Measurements from ENCODE around the gene DEPDC7. TPM values are rescaled to one million over a fixed set of nuclear protein-coding genes. Genes with fewer than 3 reads are reported as not detected.

DEPDC7 gene
- total and polyA plus RNA-seq, 2 of the 13 experiments (the other 11 are each of a cell fraction or from before 2014, with no cell fraction given): 17.3 to 33.3 TPM

DNA sequence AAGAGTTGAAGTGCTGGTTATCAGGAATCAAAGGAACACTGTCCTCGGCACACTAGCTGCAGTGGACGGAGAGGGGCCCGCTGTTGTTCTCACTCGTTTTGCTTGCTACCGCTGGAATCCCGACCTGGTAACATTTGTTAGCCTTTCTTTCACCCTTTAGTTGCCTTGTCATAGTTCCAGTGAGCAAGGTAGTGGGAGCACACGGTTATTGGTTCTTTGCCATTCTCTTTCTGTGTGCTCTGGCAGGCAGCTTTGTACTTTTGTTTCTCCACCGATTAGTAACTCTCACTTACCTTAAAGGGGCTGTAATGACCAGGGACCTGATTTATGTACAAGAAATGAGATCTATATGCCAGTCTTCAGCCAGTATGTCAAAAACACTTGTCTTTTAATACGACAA is 1.8 kb downstream of the DEPDC7 start (continued):
- TF ChIP-seq ZNF562 (CRISPR knock-in tag; IDR thresholded peaks at IDR 0.05; ENCODE audit: borderline replicate concordance) (no peak), ZFAT (CRISPR knock-in tag; conservative IDR thresholded peaks at IDR 0.05) (no peak), HDAC2 (CRISPR knock-in tag; IDR thresholded peaks at IDR 0.05) (0 out of 2 replicates have a peak, but pooled peaks have one; percentile 44), NFE2 (CRISPR knock-in tag; IDR thresholded peaks at IDR 0.05) (peak; percentile 53; the same call in 1 of the 2 replicates), ZNF777 (CRISPR knock-in tag; IDR thresholded peaks at IDR 0.05) (no peak), HCFC1 (IDR thresholded peaks at IDR 0.05; ENCODE audit: low read depth, low read length) (no peak), SIN3B (IDR thresholded peaks at IDR 0.05; ENCODE audit: low read length) (0 out of 2 replicates have a peak, but pooled peaks have one; percentile 41), PHF21A (CRISPR knock-in tag; IDR thresholded peaks at IDR 0.05) (no peak), KAT7 (CRISPR knock-in tag; IDR thresholded peaks at IDR 0.05; ENCODE audit: borderline replicate concordance) (0 out of 2 replicates have a peak, but pooled peaks have one; percentile 67), HMGA1 (CRISPR knock-in tag; conservative IDR thresholded peaks at IDR 0.05) (no peak), POLR2A (IDR thresholded peaks at IDR 0.05; ENCODE audit: insufficient read depth in 1 of 2, low read depth in 2 of 2, low read length in 2 of 2) (peak in 1 of 2 experiments; percentile 70; a peak in 2 of 4 replicates), ZNF652 (CRISPR knock-in tag; IDR thresholded peaks at IDR 0.05; ENCODE audit: borderline replicate concordance, low read depth) (peak; percentile 95), KMT2B (CRISPR knock-in tag; IDR thresholded peaks at IDR 0.05) (peak; percentile 65; the same call in 1 of the 2 replicates), GATAD1 (CRISPR knock-in tag; IDR thresholded peaks at IDR 0.05) (0 out of 2 replicates have a peak, but pooled peaks have one; percentile 17), GATAD2A (CRISPR knock-in tag; IDR thresholded peaks at IDR 0.05) (peak; percentile 22; the same call in 1 of the 2 replicates), TEAD3 (CRISPR knock-in tag; optimal IDR thresholded peaks at IDR 0.05; ENCODE audit: borderline replicate concordance) (peak; percentile 69), ZNF883 (CRISPR knock-in tag; IDR thresholded peaks at IDR 0.05; ENCODE audit: not compliant biosample characterization) (no peak), SIN3A (IDR thresholded peaks at IDR 0.05; ENCODE audit: borderline replicate concordance, low read depth, low read length) (peak; percentile 44; the same call in 1 of the 2 replicates), ZNF251 (CRISPR knock-in tag; IDR thresholded peaks at IDR 0.05) (no peak), TCF7L2 (IDR thresholded peaks at IDR 0.05; ENCODE audit: low read depth, low read length) (no peak), SAP130 (CRISPR knock-in tag; IDR thresholded peaks at IDR 0.05; ENCODE audit: low read depth) (peak; percentile 6), NFE2L2 (IDR thresholded peaks at IDR 0.05; ENCODE audit: low read length) (peak; percentile 25; the same call in 1 of the 2 replicates), FOXO1 (CRISPR knock-in tag; IDR thresholded peaks at IDR 0.05) (peak; percentile 19; the same call in 1 of the 2 replicates), SMAD3 (CRISPR knock-in tag; IDR thresholded peaks at IDR 0.05) (0 out of 2 replicates have a peak, but pooled peaks have one; percentile 7), DRAP1 (CRISPR knock-in tag; IDR thresholded peaks at IDR 0.05) (peak; percentile 30; the same call in 1 of the 2 replicates), SOX13 (IDR thresholded peaks at IDR 0.05) (no peak), SOX13 (CRISPR knock-in tag; conservative IDR thresholded peaks at IDR 0.05 in 1 of 2, IDR thresholded peaks at IDR 0.05 in 1 of 2) (peak in 1 of 2 experiments; percentile 35; a peak in 1 of 4 replicates), MYPOP (CRISPR knock-in tag; IDR thresholded peaks at IDR 0.05) (peak; percentile 46; the same call in 1 of the 2 replicates), ZNF468 (CRISPR knock-in tag; IDR thresholded peaks at IDR 0.05) (no peak)
- TF ChIP-seq, protein P1, sequence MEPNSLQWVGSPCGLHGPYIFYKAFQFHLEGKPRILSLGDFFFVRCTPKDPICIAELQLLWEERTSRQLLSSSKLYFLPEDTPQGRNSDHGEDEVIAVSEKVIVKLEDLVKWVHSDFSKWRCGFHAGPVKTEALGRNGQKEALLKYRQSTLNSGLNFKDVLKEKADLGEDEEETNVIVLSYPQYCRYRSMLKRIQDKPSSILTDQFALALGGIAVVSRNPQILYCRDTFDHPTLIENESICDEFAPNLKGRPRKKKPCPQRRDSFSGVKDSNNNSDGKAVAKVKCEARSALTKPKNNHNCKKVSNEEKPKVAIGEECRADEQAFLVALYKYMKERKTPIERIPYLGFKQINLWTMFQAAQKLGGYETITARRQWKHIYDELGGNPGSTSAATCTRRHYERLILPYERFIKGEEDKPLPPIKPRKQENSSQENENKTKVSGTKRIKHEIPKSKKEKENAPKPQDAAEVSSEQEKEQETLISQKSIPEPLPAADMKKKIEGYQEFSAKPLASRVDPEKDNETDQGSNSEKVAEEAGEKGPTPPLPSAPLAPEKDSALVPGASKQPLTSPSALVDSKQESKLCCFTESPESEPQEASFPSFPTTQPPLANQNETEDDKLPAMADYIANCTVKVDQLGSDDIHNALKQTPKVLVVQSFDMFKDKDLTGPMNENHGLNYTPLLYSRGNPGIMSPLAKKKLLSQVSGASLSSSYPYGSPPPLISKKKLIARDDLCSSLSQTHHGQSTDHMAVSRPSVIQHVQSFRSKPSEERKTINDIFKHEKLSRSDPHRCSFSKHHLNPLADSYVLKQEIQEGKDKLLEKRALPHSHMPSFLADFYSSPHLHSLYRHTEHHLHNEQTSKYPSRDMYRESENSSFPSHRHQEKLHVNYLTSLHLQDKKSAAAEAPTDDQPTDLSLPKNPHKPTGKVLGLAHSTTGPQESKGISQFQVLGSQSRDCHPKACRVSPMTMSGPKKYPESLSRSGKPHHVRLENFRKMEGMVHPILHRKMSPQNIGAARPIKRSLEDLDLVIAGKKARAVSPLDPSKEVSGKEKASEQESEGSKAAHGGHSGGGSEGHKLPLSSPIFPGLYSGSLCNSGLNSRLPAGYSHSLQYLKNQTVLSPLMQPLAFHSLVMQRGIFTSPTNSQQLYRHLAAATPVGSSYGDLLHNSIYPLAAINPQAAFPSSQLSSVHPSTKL (CRISPR knock-in tag; IDR thresholded peaks at IDR 0.05): peak; percentile 38; the same call in 1 of the 2 replicates
